GM23338 (cell line): ENCODE measurements around the gene MORC4. TPM values are rescaled to one million over a fixed set of nuclear protein-coding genes. Genes with fewer than 3 reads are reported as not detected.

Experiments
- ATAC-seq: fragments of 200-7000 bp; cut with Tn5 transposase; 3 replicates; pipeline ENCODE4 v1.9.1; 2020
- DNase-seq: peaks from one replicate; pipeline ENCODE4 v3.0.0-alpha.2; 2015; ENCODE audit warnings: low spot score
- H2AFZ ChIP-seq: fragments of 200-600 bp; sonication (generic); 2 replicates; pipeline ENCODE4 v1.8.0; 2016; ENCODE audit warnings: antibody characterized with exemption, mild to moderate bottlenecking, moderate library complexity
- H3F3A ChIP-seq: fragments of 200-600 bp; sonication (generic); replicated peaks from 2 replicates; pipeline ENCODE4 v1.8.0; 2017; ENCODE audit warnings: antibody characterized with exemption, mixed run types, low read depth
- H3K27ac ChIP-seq: fragments of 200-600 bp; sonication (generic); 2 replicates; pipeline ENCODE4 v1.6.1; 2016; ENCODE audit warnings: low read depth
- H3K27me3 ChIP-seq: fragments of 200-600 bp; sonication (generic); 2 replicates; pipeline ENCODE4 v1.8.0; 2016; ENCODE audit warnings: mild to moderate bottlenecking, mixed run types, moderate library complexity; ENCODE audit not compliant: insufficient read depth
- H3K36me3 ChIP-seq: fragments of 200-600 bp; sonication (generic); 2 replicates; pipeline ENCODE4 v1.8.0; 2016; ENCODE audit warnings: mild to moderate bottlenecking; ENCODE audit not compliant: insufficient read depth
- H3K4me1 ChIP-seq: fragments of 200-600 bp; sonication (generic); 2 replicates; pipeline ENCODE4 v1.8.0; 2016; ENCODE audit warnings: mild to moderate bottlenecking, moderate library complexity; ENCODE audit not compliant: insufficient read depth
- H3K4me2 ChIP-seq: fragments of 200-600 bp; sonication (generic); 2 replicates; pipeline ENCODE4 v1.7.1; 2017; ENCODE audit warnings: mixed run types
- H3K4me3 ChIP-seq: fragments of 200-600 bp; sonication (generic); 2 replicates; pipeline ENCODE4 v1.6.1; 2016; ENCODE audit warnings: mixed run types
- H3K79me2 ChIP-seq: fragments of 200-600 bp; sonication (generic); replicated peaks from 2 replicates; pipeline ENCODE4 v1.8.0; 2017; ENCODE audit warnings: mild to moderate bottlenecking; ENCODE audit not compliant: insufficient read depth
- H3K9me2 ChIP-seq: fragments of 200-600 bp; sonication (generic); 2 replicates; pipeline ENCODE4 v1.8.0; 2017; ENCODE audit not compliant: insufficient read depth
- H4K20me1 ChIP-seq: fragments of 200-600 bp; sonication (generic); replicated peaks from 2 replicates; pipeline ENCODE4 v1.8.0; 2017; ENCODE audit warnings: mild to moderate bottlenecking; ENCODE audit not compliant: insufficient read depth
- H3K27ac Mint-ChIP-seq: 2 replicates; pipeline ENCODE4 v1.8.0; 2020; ENCODE audit warnings: inconsistent platforms, mild to moderate bottlenecking, moderate library complexity, mixed read lengths
- H3K27me3 Mint-ChIP-seq: 3 replicates; pipeline ENCODE4 v1.8.0; 2022; ENCODE audit warnings: low read depth, mild to moderate bottlenecking, moderate library complexity, mixed read lengths, inconsistent platforms; ENCODE audit not compliant: insufficient read depth, poor library complexity
- H3K36me3 Mint-ChIP-seq: 3 replicates; pipeline ENCODE4 v1.8.0; 2021; ENCODE audit warnings: low read depth, mild to moderate bottlenecking, inconsistent platforms, moderate library complexity, mixed read lengths
- H3K4me1 Mint-ChIP-seq: 3 replicates; pipeline ENCODE4 v1.8.0; 2020; ENCODE audit warnings: mild to moderate bottlenecking, inconsistent platforms, mixed read lengths
- H3K4me3 Mint-ChIP-seq: 3 replicates; pipeline ENCODE4 v1.8.0; 2021; ENCODE audit warnings: moderate library complexity, mild to moderate bottlenecking, inconsistent platforms, mixed read lengths
- H3K9me3 Mint-ChIP-seq: 3 replicates; pipeline ENCODE4 v1.8.0; 2020; ENCODE audit warnings: moderate library complexity, mild to moderate bottlenecking, inconsistent platforms, mixed read lengths
- CREB1 ChIP-seq: fragments of 250-450 bp; sonication (Bioruptor Pico); IDR thresholded peaks from 2 replicates; pipeline ENCODE4 v1.5.0; 2020; ENCODE audit warnings: low read depth, mild to moderate bottlenecking, moderate library complexity
- EZH2 ChIP-seq: fragments of 200-600 bp; sonication (generic); IDR thresholded peaks from one replicate; pipeline ENCODE4 v1.8.0; 2017; ENCODE audit warnings: antibody characterized with exemption, mild to moderate bottlenecking, low read depth; ENCODE audit not compliant: unreplicated experiment
- EZH2phosphoT487 ChIP-seq: fragments of 200-600 bp; sonication (generic); IDR thresholded peaks from one replicate; pipeline ENCODE4 v1.8.1; 2018; ENCODE audit warnings: antibody characterized with exemption; ENCODE audit not compliant: unreplicated experiment
- JUNB ChIP-seq: IDR thresholded peaks from one replicate; pipeline ENCODE4 v1.6.1; 2016; ENCODE audit warnings: antibody characterized with exemption; ENCODE audit not compliant: unreplicated experiment
- NANOG ChIP-seq: IDR thresholded peaks from 2 replicates; pipeline ENCODE4 v1.6.1; 2016; ENCODE audit warnings: antibody characterized with exemption, borderline replicate concordance
- POLR2AphosphoS5 ChIP-seq: IDR thresholded peaks from 2 replicates; pipeline ENCODE4 v1.6.1; 2016; ENCODE audit warnings: antibody characterized with exemption, low read depth
- REST ChIP-seq: IDR thresholded peaks from one replicate; pipeline ENCODE4 v1.6.1; 2018; ENCODE audit warnings: antibody characterized with exemption; ENCODE audit not compliant: unreplicated experiment
- STAT1 ChIP-seq: IDR thresholded peaks from one replicate; pipeline ENCODE4 v1.6.1; 2016; ENCODE audit warnings: antibody characterized with exemption; ENCODE audit not compliant: unreplicated experiment
- ZNF114 ChIP-seq: fragments of 250-450 bp; sonication (Bioruptor Pico); IDR thresholded peaks from 2 replicates; pipeline ENCODE4 v1.5.0; 2020; ENCODE audit warnings: mild to moderate bottlenecking, moderate library complexity
- ZNF331 ChIP-seq: fragments of 250-450 bp; sonication (Bioruptor Pico); IDR thresholded peaks from 2 replicates; pipeline ENCODE4 v1.5.0; 2020; ENCODE audit warnings: low read depth, mild to moderate bottlenecking, moderate library complexity
- polyA plus RNA-seq: library from polyadenylated mRNA; unstranded; fragments of >200 nt; fragmentation: Nextera tagmentation; extraction: Ambion mirVana; gene quantifications from 2 replicates; pipeline ENCODE4 v1.2.1, GENCODE V29; 2016
- total RNA-seq: library from RNA; depleted of rRNA; stranded (reverse); fragments of >200 nt; shearing (Covaris generic); gene quantifications from 2 replicates; pipeline ENCODE4 v1.2.3, GENCODE V29; 2014
- TF ChIP-seq, protein P1 (sequence below): fragments of 250-450 bp; sonication (Bioruptor Pico); IDR thresholded peaks from 2 replicates; pipeline ENCODE4 v1.5.0; 2020; ENCODE audit warnings: mild to moderate bottlenecking, moderate library complexity
- TF ChIP-seq, protein P2 (sequence below), 2 experiments: fragments of 200-600 bp in 1 of 2; sonication (generic) in 1 of 2; conservative IDR thresholded peaks; 2 replicates each; pipeline versions ENCODE4 v1.5.1 to v1.6.1; 2016 to 2017; ENCODE audit warnings: antibody characterized with exemption in 2 of 2, low read depth in 2 of 2, mild to moderate bottlenecking in 2 of 2, moderate library complexity in 1 of 2
- TF ChIP-seq, protein P3 (sequence below): IDR thresholded peaks from 2 replicates; pipeline ENCODE4 v1.6.1; 2016; ENCODE audit warnings: antibody characterized with exemption

Gene MORC4
- total and polyA plus RNA-seq, 2 experiments from 2014 or later = 1.6 to 1.7 TPM

GRCh38 chrX:106954041-106954440 lies 46.0 kb downstream of the MORC4 start:
- H3K79me2 ChIP-seq = no peaks in the 10 kb centered on the region
- H2AFZ ChIP-seq = no peak overlapping the region
- no peak for ATAC-seq
- Mint-ChIP-seq H3K4me1 (no peaks in the 10 kb centered on the region), H3K27ac (no peak overlapping the region), H3K4me3 (no peak overlapping the region), H3K27me3 (no peaks in the 10 kb centered on the region), H3K9me3 (no peaks in the 10 kb centered on the region), H3K36me3 (no peaks in the 10 kb centered on the region; the same call in 2 of the 3 replicates)
- H3K9me2 ChIP-seq = no peaks in the 10 kb centered on the region
- H4K20me1 ChIP-seq = no peaks in the 10 kb centered on the region
- no peak overlapping the region for H3K4me3 ChIP-seq
- TF ChIP-seq POLR2AphosphoS5 = no peak
- no peak for TF ChIP-seq EZH2phosphoT487
- TF ChIP-seq ZNF331 (CRISPR knock-in tag) = no peak
- no peak for TF ChIP-seq CREB1
- TF ChIP-seq, protein P1, sequence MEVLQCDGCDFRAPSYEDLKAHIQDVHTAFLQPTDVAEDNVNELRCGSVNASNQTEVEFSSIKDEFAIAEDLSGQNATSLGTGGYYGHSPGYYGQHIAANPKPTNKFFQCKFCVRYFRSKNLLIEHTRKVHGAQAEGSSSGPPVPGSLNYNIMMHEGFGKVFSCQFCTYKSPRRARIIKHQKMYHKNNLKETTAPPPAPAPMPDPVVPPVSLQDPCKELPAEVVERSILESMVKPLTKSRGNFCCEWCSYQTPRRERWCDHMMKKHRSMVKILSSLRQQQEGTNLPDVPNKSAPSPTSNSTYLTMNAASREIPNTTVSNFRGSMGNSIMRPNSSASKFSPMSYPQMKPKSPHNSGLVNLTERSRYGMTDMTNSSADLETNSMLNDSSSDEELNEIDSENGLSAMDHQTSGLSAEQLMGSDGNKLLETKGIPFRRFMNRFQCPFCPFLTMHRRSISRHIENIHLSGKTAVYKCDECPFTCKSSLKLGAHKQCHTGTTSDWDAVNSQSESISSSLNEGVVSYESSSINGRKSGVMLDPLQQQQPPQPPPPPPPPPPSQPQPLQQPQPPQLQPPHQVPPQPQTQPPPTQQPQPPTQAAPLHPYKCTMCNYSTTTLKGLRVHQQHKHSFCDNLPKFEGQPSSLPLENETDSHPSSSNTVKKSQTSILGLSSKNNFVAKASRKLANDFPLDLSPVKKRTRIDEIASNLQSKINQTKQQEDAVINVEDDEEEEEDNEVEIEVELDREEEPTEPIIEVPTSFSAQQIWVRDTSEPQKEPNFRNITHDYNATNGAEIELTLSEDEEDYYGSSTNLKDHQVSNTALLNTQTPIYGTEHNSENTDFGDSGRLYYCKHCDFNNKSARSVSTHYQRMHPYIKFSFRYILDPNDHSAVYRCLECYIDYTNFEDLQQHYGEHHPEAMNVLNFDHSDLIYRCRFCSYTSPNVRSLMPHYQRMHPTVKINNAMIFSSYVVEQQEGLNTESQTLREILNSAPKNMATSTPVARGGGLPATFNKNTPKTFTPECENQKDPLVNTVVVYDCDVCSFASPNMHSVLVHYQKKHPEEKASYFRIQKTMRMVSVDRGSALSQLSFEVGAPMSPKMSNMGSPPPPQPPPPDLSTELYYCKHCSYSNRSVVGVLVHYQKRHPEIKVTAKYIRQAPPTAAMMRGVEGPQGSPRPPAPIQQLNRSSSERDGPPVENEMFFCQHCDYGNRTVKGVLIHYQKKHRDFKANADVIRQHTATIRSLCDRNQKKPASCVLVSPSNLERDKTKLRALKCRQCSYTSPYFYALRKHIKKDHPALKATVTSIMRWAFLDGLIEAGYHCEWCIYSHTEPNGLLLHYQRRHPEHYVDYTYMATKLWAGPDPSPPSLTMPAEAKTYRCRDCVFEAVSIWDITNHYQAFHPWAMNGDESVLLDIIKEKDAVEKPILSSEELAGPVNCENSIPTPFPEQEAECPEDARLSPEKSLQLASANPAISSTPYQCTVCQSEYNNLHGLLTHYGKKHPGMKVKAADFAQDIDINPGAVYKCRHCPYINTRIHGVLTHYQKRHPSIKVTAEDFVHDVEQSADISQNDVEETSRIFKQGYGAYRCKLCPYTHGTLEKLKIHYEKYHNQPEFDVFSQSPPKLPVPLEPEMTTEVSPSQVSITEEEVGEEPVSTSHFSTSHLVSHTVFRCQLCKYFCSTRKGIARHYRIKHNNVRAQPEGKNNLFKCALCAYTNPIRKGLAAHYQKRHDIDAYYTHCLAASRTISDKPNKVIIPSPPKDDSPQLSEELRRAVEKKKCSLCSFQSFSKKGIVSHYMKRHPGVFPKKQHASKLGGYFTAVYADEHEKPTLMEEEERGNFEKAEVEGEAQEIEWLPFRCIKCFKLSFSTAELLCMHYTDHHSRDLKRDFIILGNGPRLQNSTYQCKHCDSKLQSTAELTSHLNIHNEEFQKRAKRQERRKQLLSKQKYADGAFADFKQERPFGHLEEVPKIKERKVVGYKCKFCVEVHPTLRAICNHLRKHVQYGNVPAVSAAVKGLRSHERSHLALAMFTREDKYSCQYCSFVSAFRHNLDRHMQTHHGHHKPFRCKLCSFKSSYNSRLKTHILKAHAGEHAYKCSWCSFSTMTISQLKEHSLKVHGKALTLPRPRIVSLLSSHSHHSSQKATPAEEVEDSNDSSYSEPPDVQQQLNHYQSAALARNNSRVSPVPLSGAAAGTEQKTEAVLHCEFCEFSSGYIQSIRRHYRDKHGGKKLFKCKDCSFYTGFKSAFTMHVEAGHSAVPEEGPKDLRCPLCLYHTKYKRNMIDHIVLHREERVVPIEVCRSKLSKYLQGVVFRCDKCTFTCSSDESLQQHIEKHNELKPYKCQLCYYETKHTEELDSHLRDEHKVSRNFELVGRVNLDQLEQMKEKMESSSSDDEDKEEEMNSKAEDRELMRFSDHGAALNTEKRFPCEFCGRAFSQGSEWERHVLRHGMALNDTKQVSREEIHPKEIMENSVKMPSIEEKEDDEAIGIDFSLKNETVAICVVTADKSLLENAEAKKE (CRISPR knock-in tag) = no peak
- no peak for TF ChIP-seq STAT1
- no peak for TF ChIP-seq EZH2
- TF ChIP-seq REST = no peak
- no peak for TF ChIP-seq ZNF114 (CRISPR knock-in tag)
- TF ChIP-seq JUNB = no peak
- TF ChIP-seq, protein P2, sequence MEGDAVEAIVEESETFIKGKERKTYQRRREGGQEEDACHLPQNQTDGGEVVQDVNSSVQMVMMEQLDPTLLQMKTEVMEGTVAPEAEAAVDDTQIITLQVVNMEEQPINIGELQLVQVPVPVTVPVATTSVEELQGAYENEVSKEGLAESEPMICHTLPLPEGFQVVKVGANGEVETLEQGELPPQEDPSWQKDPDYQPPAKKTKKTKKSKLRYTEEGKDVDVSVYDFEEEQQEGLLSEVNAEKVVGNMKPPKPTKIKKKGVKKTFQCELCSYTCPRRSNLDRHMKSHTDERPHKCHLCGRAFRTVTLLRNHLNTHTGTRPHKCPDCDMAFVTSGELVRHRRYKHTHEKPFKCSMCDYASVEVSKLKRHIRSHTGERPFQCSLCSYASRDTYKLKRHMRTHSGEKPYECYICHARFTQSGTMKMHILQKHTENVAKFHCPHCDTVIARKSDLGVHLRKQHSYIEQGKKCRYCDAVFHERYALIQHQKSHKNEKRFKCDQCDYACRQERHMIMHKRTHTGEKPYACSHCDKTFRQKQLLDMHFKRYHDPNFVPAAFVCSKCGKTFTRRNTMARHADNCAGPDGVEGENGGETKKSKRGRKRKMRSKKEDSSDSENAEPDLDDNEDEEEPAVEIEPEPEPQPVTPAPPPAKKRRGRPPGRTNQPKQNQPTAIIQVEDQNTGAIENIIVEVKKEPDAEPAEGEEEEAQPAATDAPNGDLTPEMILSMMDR (conservative IDR thresholded peaks at IDR 0.05; ENCODE audit: low read depth in 2 of 2) = no peak
- TF ChIP-seq NANOG = no peak
- TF ChIP-seq, protein P3, sequence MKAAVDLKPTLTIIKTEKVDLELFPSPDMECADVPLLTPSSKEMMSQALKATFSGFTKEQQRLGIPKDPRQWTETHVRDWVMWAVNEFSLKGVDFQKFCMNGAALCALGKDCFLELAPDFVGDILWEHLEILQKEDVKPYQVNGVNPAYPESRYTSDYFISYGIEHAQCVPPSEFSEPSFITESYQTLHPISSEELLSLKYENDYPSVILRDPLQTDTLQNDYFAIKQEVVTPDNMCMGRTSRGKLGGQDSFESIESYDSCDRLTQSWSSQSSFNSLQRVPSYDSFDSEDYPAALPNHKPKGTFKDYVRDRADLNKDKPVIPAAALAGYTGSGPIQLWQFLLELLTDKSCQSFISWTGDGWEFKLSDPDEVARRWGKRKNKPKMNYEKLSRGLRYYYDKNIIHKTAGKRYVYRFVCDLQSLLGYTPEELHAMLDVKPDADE = no peak
- no peaks in the 10 kb centered on the region for H3F3A ChIP-seq
- H3K27me3 ChIP-seq = no peaks in the 10 kb centered on the region
- H3K36me3 ChIP-seq = no peaks in the 10 kb centered on the region
- no peak overlapping the region for H3K27ac ChIP-seq
- H3K4me1 ChIP-seq = no peaks in the 10 kb centered on the region
- no peak overlapping the region for H3K4me2 ChIP-seq
- no peak for DNase-seq
